GM12878 (cell line): Measurements from ENCODE around the gene CATSPERD.
"Not testable (repeated sequence)": the region's sequence is repeated elsewhere in the genome, so short reads cannot be mapped to it uniquely, and the experiment has no call there.

Experiments
- ATF7 ChIP-seq: fragments of 450-650 bp; IDR thresholded peaks from 2 replicates; pipeline ENCODE4 v1.6.1; 2016; ENCODE audit warnings: low read depth, mild to moderate bottlenecking
- CTCF ChIP-seq, 3 experiments: IDR thresholded peaks in 2 of 3; conservative IDR thresholded peaks in 1 of 3; 2 replicates each; pipeline ENCODE4 v1.5.1; 2011; ENCODE audit warnings: low read depth in 3 of 3, low read length in 3 of 3, mild to moderate bottlenecking in 3 of 3, control low read depth in 2 of 3, moderate library complexity in 2 of 3, inconsistent platforms in 1 of 3, mixed read lengths in 1 of 3; ENCODE audit not compliant: control insufficient read depth in 2 of 3, insufficient read depth in 1 of 3; ENCODE audit errors: extremely low read depth in 1 of 3
- EED ChIP-seq: sonication (generic); IDR thresholded peaks from 2 replicates; pipeline ENCODE4 v1.6.1; 2016; ENCODE audit warnings: antibody characterized with exemption, low read depth
- EGR1 ChIP-seq, 2 experiments: IDR thresholded peaks; 1 replicate in 1 of 2; 2 replicates in 1 of 2; pipeline ENCODE4 v1.6.1; 2011 to 2012; ENCODE audit warnings: low read depth in 2 of 2, low read length in 2 of 2, borderline replicate concordance in 1 of 2, mild to moderate bottlenecking in 1 of 2, moderate library complexity in 1 of 2
- ELK1 ChIP-seq: IDR thresholded peaks from 2 replicates; pipeline ENCODE4 v1.6.1; 2012; ENCODE audit warnings: low read depth, low read length, improper control_type of control experiment
- FOS ChIP-seq: IDR thresholded peaks from 3 replicates; pipeline ENCODE4 v1.6.1; 2011; ENCODE audit warnings: borderline replicate concordance; ENCODE audit not compliant: insufficient read length; ENCODE audit errors: extremely low read depth
- IKZF1 ChIP-seq: fragments of 450-650 bp; conservative IDR thresholded peaks from 2 replicates; pipeline ENCODE4 v1.6.1; 2017; ENCODE audit warnings: antibody characterized with exemption, mild to moderate bottlenecking
- JUNB ChIP-seq: IDR thresholded peaks from 2 replicates; pipeline ENCODE4 v1.6.1; 2016; ENCODE audit warnings: antibody characterized with exemption, mild to moderate bottlenecking
- SP1 ChIP-seq: IDR thresholded peaks from one replicate; pipeline ENCODE4 v1.6.1; 2011; ENCODE audit warnings: low read depth, low read length
- TCF12 ChIP-seq: IDR thresholded peaks from 2 replicates; pipeline ENCODE4 v1.6.1; 2011; ENCODE audit warnings: low read depth, mild to moderate bottlenecking, low read length
- YY1 ChIP-seq: IDR thresholded peaks from 2 replicates; pipeline ENCODE4 v1.6.1; 2011; ENCODE audit warnings: low read depth, mild to moderate bottlenecking, low read length
- TF ChIP-seq, protein P1 (sequence below): IDR thresholded peaks from 2 replicates; pipeline ENCODE4 v1.6.1; 2011; ENCODE audit warnings: borderline replicate concordance, low read depth, mild to moderate bottlenecking, moderate library complexity, mixed read lengths, low read length; ENCODE audit not compliant: insufficient read depth; ENCODE audit errors: extremely low read length

- TF ChIP-seq CTCF (IDR thresholded peaks at IDR 0.05 in 2 of 3, conservative IDR thresholded peaks at IDR 0.05 in 1 of 3; ENCODE audit: control insufficient read depth in 2 of 3, extremely low read depth in 1 of 3, insufficient read depth in 1 of 3, low read depth in 3 of 3, low read length in 3 of 3); SP1; ELK1; TCF12; JUNB; IKZF1; YY1; ATF7; EGR1 (IDR thresholded peaks at IDR 0.05; ENCODE audit: borderline replicate concordance in 1 of 2, low read depth in 2 of 2, low read length in 2 of 2); FOS; EED: not testable (repeated sequence)
- TF ChIP-seq, protein P1, sequence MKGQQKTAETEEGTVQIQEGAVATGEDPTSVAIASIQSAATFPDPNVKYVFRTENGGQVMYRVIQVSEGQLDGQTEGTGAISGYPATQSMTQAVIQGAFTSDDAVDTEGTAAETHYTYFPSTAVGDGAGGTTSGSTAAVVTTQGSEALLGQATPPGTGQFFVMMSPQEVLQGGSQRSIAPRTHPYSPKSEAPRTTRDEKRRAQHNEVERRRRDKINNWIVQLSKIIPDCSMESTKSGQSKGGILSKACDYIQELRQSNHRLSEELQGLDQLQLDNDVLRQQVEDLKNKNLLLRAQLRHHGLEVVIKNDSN = not testable (repeated sequence)
Measured at GRCh38 chr19:5733172-5733571, 12.7 kb downstream of the CATSPERD start.
